ENCODE results near the gene TPST2. TPM values are rescaled to one million over a fixed set of nuclear protein-coding genes. Genes with fewer than 3 reads are reported as not detected.
A peak's percentile ranks its signal among the peaks of the same experiment; 100 is the strongest.

Gene TPST2
- 10 to 100 TPM; 32.5 to 45.4 (median 38.8) TPM for total RNA-seq

GRCh38 chr22:26589845-26590736, at the start of gene TPST2:
TPST2 (minus strand) TSS chr22:26590132; CDS start chr22:26541630, 48,502 bp downstream.
- peak within 1 kb of the TSS; percentile 89 for H3K4me3 Mint-ChIP-seq
- peak; percentile 91 to 92 for ATAC-seq
- peaks cover 66% of the 10 kb centered on the region for H3K4me1 Mint-ChIP-seq (ENCODE audit: low read depth)
- H3K36me3 Mint-ChIP-seq (ENCODE audit: insufficient read depth) = no peaks in the 10 kb centered on the region
- no peaks in the 10 kb centered on the region for H3K9me3 Mint-ChIP-seq
- no peaks in the 10 kb centered on the region for H3K27me3 Mint-ChIP-seq (ENCODE audit: low read depth)
- DNase-seq = peak; percentile 77

DNA sequence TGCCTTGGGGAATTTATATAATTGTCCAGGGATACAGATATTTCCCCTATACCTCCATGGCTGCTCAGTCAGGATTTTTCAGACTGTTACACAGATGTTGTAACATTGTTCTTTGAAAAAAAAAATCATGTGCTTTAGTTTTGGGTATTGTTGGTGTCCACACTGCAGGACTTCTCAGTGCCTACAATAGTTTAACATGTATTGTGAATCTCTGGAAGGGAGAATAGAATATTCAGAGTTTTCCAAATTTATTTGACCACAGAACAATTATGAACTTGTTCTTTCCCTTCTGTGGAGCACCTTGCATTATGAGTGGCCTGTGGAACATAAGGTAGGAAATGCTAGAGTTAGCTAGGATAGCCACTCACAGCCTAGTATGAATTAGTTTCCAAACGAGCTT, 46.4 kb upstream of the TPST2 start:
- Mint-ChIP-seq H3K4me3 (no peak overlapping the region), H3K27me3 (ENCODE audit: low read depth) (peaks cover 2% of the 10 kb centered on the region), H3K36me3 (ENCODE audit: insufficient read depth) (no peaks in the 10 kb centered on the region), H3K4me1 (ENCODE audit: low read depth) (peaks cover 11% of the 10 kb centered on the region), H3K9me3 (no peaks in the 10 kb centered on the region)
- DNase-seq (no peak), ATAC-seq (no peak)

DNA sequence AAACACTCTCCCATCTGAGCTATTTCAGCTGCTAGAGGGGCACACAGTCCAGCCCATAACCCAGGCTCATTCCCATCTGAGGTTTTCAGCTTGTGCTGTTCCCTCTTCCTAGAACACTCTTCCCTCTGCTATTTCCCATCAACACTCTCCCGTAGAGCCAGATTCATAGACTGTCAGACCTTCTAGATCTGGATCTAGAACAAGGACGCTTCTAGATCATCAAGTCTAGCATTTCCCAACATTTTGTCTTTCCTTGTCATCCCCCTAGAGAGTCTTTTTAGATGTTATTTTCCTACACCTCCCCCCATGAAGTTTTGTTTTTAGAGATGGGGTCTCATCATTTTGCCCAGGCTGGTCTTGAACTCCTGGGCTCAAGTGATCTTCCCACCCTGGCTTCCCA, 45.2 kb upstream of the TPST2 start:
- H3K36me3 Mint-ChIP-seq (ENCODE audit: insufficient read depth) = no peaks in the 10 kb centered on the region
- peaks cover 2% of the 10 kb centered on the region for H3K27me3 Mint-ChIP-seq (ENCODE audit: low read depth)
- H3K4me1 Mint-ChIP-seq (ENCODE audit: low read depth) = peaks cover 2% of the 10 kb centered on the region
- ATAC-seq (no peak), DNase-seq (no peak)
- no peak overlapping the region for H3K4me3 Mint-ChIP-seq
- no peaks in the 10 kb centered on the region for H3K9me3 Mint-ChIP-seq

GRCh38 chr22:26634189-26634588, 44.3 kb upstream of the TPST2 start:
- no peaks in the 10 kb centered on the region for H3K36me3 Mint-ChIP-seq (ENCODE audit: insufficient read depth)
- DNase-seq (no peak), ATAC-seq (no peak)
- H3K4me3 Mint-ChIP-seq = no peak overlapping the region
- H3K4me1 Mint-ChIP-seq (ENCODE audit: low read depth) = peaks cover 2% of the 10 kb centered on the region
- H3K9me3 Mint-ChIP-seq = no peaks in the 10 kb centered on the region
- peaks cover 2% of the 10 kb centered on the region for H3K27me3 Mint-ChIP-seq (ENCODE audit: low read depth)

DNA sequence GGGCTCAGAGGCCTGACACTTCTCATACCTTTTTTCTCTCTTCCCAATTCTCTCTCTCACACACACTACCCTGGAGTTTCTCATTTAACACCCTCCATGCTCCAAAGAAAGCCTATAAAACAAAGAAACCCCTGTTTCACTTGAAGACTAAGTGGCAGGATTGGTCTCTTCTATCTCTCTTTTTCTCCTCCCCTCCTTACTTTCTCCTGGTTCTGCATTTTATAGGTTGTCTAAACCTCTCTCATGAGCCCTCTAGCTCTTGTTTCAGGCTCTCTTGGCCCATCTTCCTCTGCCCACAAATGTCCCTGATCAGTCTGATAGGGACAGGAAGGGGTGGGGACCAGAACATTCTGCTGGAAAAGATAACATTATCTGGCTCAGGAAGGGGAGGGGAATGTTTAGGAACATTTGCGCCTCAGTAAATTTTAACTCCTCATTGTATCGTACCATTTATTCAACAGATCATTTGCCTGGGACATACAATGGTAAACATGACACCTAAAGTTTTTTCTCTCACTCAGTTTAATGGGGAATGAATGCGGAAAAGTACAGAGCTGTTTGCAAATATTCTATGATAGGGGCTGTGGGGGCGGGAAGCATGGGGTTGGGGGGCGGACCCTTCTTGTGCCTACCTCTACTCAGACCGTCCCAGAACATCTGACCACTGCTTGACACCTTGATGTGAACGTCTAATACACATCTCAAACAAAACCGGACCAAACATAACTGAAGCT, 42.7 kb upstream of the TPST2 start:
- H3K27me3 Mint-ChIP-seq (ENCODE audit: low read depth) = peaks cover 2% of the 10 kb centered on the region
- no peaks in the 10 kb centered on the region for H3K9me3 Mint-ChIP-seq
- no peaks in the 10 kb centered on the region for H3K36me3 Mint-ChIP-seq (ENCODE audit: insufficient read depth)
- ATAC-seq (no peak), DNase-seq (no peak)
- peaks cover 5% of the 10 kb centered on the region for H3K4me1 Mint-ChIP-seq (ENCODE audit: low read depth)
- H3K4me3 Mint-ChIP-seq = no peak overlapping the region

DNA sequence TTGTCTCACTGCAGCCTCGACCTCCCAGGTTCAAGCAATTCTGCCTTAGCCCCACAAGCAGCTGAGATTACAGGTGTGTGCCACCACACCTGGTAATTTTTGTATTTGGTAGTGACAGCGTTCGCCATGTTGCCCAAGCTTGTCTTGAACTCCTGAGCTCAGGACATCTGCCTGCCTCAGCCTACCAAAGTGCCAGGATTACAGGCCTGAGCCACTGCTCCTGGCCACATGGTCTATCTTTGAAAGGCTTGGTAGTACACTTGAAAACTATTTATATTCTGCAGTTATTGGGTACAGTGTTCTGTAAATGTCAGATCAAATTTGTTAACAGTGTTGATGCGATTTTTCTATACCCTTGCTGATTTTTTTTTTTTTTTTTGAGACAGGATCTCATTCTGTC, 41.4 kb upstream of the TPST2 start:
- Mint-ChIP-seq H3K9me3 (no peaks in the 10 kb centered on the region), H3K4me3 (no peak overlapping the region), H3K36me3 (ENCODE audit: insufficient read depth) (no peaks in the 10 kb centered on the region), H3K4me1 (ENCODE audit: low read depth) (peaks cover 5% of the 10 kb centered on the region), H3K27me3 (ENCODE audit: low read depth) (peaks cover 2% of the 10 kb centered on the region)
- ATAC-seq (no peak), DNase-seq (no peak)

DNA sequence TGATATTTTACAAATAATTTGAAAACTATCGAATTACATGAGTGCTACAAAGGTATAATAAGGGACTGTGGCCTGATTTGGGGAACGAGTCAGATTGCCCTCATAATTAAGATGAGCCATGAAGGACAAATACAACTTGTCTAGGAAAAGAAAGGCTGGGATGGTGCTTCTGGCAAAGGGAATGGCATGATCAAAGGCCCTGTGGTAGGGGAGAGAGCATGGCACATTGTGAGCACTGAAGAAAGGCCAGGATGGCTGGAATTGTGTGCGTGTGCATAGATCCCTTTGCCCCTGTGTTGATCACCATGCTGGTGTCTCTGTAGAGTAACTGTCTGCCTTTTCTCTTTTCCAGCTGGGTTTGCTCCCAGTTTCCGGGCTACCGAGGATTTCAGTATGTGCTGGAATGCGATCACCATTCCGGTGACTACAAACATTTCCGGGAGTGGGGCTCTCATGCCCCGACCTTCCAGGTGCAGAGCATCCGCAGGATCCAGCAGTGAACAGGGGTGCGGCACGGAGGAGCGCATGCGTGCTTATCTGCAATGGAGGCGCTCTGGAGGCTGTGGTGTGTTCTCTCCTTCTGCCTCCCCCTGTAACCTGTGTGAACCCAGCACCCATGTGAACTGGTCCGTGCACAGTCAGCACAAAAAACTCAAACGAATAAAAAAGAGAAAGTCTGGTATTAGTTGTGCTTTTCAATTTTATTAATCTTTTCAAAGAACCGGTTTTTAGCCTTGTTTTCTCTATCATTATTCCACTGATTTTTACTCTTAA, 40.2 kb upstream of the TPST2 start:
- Mint-ChIP-seq H3K9me3 (no peaks in the 10 kb centered on the region), H3K27me3 (ENCODE audit: low read depth) (peaks cover 2% of the 10 kb centered on the region), H3K4me1 (ENCODE audit: low read depth) (peaks cover 5% of the 10 kb centered on the region), H3K4me3 (no peak overlapping the region), H3K36me3 (ENCODE audit: insufficient read depth) (no peaks in the 10 kb centered on the region)
- ATAC-seq (no peak), DNase-seq (no peak)

- Mint-ChIP-seq H3K27me3 (ENCODE audit: low read depth) (no peaks in the 10 kb centered on the region), H3K36me3 (ENCODE audit: insufficient read depth) (no peaks in the 10 kb centered on the region), H3K4me1 (ENCODE audit: low read depth) (peaks cover 3% of the 10 kb centered on the region), H3K4me3 (no peak overlapping the region), H3K9me3 (no peaks in the 10 kb centered on the region)
- DNase-seq (no peak), ATAC-seq (no peak)
These were observed 34.9 kb upstream of the TPST2 start for GRCh38 chr22:26624803-26625202.

- ATAC-seq (no peak), DNase-seq (no peak)
- Mint-ChIP-seq H3K4me3 (no peak overlapping the region), H3K27me3 (ENCODE audit: low read depth) (no peaks in the 10 kb centered on the region), H3K4me1 (ENCODE audit: low read depth) (peaks cover 3% of the 10 kb centered on the region), H3K9me3 (no peaks in the 10 kb centered on the region), H3K36me3 (ENCODE audit: insufficient read depth) (no peaks in the 10 kb centered on the region)
These were observed 34.1 kb upstream of the TPST2 start for GRCh38 chr22:26623984-26624383.

DNA sequence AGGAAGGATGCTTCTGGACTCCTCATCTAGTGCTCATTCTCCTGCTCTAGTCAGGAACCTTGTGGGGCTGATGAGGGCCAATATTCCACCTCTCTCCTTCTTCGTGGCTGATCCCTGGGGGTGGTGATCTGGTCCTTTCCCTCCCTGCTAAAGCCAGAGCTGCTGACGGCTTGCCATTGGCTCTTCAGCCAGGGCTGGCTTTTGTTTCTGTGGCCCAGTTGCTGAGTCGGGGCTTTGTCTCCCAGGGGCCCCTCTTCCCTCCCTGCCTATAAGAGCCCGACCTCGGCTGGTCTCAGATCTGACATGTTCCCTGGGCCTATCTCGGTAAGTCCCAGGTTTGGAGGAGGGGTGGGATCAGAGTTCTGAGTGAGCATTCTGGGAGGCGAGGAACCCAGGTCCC, 31.7 kb upstream of the TPST2 start, which contains the start of gene CRYBA4:
Gene CRYBA4, plus strand, starts transcription at position 301 of the 400 bp plus-strand sequence. CDS start 634 bp downstream, outside the sequence.
- no peaks in the 10 kb centered on the region for H3K36me3 Mint-ChIP-seq (ENCODE audit: insufficient read depth)
- no peak for ATAC-seq
- peaks cover 2% of the 10 kb centered on the region for H3K4me1 Mint-ChIP-seq (ENCODE audit: low read depth)
- peaks cover 2% of the 10 kb centered on the region for H3K27me3 Mint-ChIP-seq (ENCODE audit: low read depth)
- no peak for DNase-seq
- H3K4me3 Mint-ChIP-seq = no peak within 1 kb of the TSS
- no peaks in the 10 kb centered on the region for H3K9me3 Mint-ChIP-seq

- Mint-ChIP-seq H3K9me3 (no peaks in the 10 kb centered on the region), H3K4me1 (ENCODE audit: low read depth) (peaks cover 3% of the 10 kb centered on the region), H3K36me3 (ENCODE audit: insufficient read depth) (no peaks in the 10 kb centered on the region), H3K27me3 (ENCODE audit: low read depth) (peaks cover 2% of the 10 kb centered on the region), H3K4me3 (no peak overlapping the region)
- no peak for ATAC-seq
- no peak for DNase-seq
These were observed 30.3 kb upstream of the TPST2 start for GRCh38 chr22:26620197-26620596.

DNA sequence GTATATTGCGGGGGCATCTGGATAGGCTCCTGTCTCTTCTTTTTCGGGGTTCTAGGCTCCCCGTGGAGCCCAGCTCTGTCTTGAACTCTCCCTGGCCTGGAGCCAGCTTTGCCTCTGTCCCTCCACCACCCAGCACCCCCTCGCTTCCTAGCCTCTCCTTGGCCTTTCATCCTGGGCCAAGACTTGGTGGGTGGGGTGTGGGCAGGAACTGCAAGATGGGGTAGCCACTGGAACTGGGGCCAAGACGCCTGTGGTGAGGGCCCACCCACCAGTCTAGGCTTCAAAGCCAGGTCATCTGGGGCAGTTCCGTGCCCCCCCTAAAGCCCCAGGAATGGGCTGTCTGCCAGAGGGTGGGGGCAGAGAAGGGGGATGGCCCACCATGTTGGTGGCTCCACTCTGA, 29.6 kb upstream of the TPST2 start:
- no peaks in the 10 kb centered on the region for H3K36me3 Mint-ChIP-seq (ENCODE audit: insufficient read depth)
- ATAC-seq = no peak
- no peak for DNase-seq
- no peak overlapping the region for H3K4me3 Mint-ChIP-seq
- peaks cover 4% of the 10 kb centered on the region for H3K4me1 Mint-ChIP-seq (ENCODE audit: low read depth)
- peaks cover 2% of the 10 kb centered on the region for H3K27me3 Mint-ChIP-seq (ENCODE audit: low read depth)
- H3K9me3 Mint-ChIP-seq = no peaks in the 10 kb centered on the region

DNA sequence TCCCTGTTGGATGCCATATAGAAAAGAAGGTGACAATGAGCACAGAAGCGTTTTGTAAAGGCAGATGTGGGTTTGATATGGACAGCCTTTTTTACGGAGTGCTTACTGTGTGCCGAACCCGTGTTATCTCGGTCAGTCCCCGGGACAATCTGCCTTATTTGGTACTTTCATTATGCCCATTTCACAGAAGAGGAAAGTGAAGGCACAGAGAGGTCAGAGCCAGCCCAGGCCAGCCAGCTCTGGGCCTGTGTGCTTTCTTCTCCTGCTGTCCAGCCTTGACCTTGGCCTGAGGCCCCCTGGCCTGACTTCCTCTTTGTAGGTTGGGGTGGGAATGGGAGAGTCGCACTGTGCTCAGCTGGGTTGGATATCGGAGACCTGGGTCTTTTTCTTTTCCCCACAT, 28.5 kb upstream of the TPST2 start:
- peaks cover 4% of the 10 kb centered on the region for H3K4me1 Mint-ChIP-seq (ENCODE audit: low read depth)
- H3K4me3 Mint-ChIP-seq = no peak overlapping the region
- no peaks in the 10 kb centered on the region for H3K9me3 Mint-ChIP-seq
- H3K27me3 Mint-ChIP-seq (ENCODE audit: low read depth) = peaks cover 2% of the 10 kb centered on the region
- ATAC-seq (no peak), DNase-seq (no peak)
- no peaks in the 10 kb centered on the region for H3K36me3 Mint-ChIP-seq (ENCODE audit: insufficient read depth)
